ENCODE measurements around the gene CFAP97D1. TPM values are rescaled to one million over a fixed set of nuclear protein-coding genes. Genes with fewer than 3 reads are reported as not detected.
"Not testable (repeated sequence)": the region's sequence is repeated elsewhere in the genome, so short reads cannot be mapped to it uniquely, and the experiment has no call there.

The CFAP97D1 gene
- total and polyA plus RNA-seq, 7 experiments from 2014 or later = not detected

DNA sequence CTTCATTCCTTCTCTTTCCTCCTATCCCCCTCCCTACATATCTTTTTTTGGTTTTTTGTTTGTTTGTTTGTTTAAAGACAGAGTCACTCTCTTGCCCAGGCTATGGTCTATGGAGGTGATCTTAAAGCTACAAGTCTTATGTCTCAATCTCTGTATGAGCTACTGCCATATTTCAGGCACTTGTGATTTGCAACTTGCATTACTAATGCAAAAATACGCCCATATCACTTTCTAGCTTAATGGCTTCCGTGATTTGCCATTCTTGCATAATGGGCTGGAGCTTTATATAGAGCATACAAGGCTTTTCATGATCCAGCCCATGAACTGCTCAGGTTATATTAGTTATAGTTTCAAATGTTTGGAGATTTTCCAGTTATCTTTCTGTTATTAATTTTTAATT is 7.5 kb downstream of the CFAP97D1 start:
- H3K9me3 Mint-ChIP-seq = no peaks in the 10 kb centered on the region
- H3K4me1 Mint-ChIP-seq = peaks cover 0 to 9% (median 4%) of the 10 kb centered on the region in 7 donors
- peaks cover 10 to 33% (median 12%) of the 10 kb centered on the region in 5 donors for H3K27me3 Mint-ChIP-seq
- CTCF ChIA-PET = interaction anchor here (0.6 kb wide), 2 partner anchors 20 to 26 kb away, joined by 4 read pairs; no protein-coding TSS in a partner anchor
- no peaks in the 10 kb centered on the region for H3K4me1 ChIP-seq (ENCODE audit: control insufficient read depth in 2 of 2, insufficient read depth in 2 of 2, low read length in 2 of 2)
- H3K4me3 ChIP-seq (ENCODE audit: low read length) = no peak overlapping the region
- H3K27ac Mint-ChIP-seq = no peak overlapping the region
- no peaks in the 10 kb centered on the region for H3K36me3 Mint-ChIP-seq
- H3K9me3 ChIP-seq (ENCODE audit: control insufficient read depth in 2 of 3, low read length in 3 of 3) = no peaks in the 10 kb centered on the region
- no peaks in the 10 kb centered on the region for H3K27me3 ChIP-seq (ENCODE audit: control insufficient read depth in 2 of 2, insufficient read depth in 2 of 2, low read length in 2 of 2)
- peak; percentile 44 for ATAC-seq
- DNase-seq = no peak
- no peak overlapping the region for H3K27ac ChIP-seq (ENCODE audit: low read depth, low read length)
- no peaks in the 10 kb centered on the region for H3K36me3 ChIP-seq (ENCODE audit: control insufficient read depth in 2 of 3, insufficient read depth in 3 of 3, low read length in 3 of 3)
- H3K4me3 Mint-ChIP-seq = no peak overlapping the region
- intact Hi-C loops (cut with micrococcal nuclease) = no loop called here
- POLR2A ChIA-PET = no interaction called here

DNA sequence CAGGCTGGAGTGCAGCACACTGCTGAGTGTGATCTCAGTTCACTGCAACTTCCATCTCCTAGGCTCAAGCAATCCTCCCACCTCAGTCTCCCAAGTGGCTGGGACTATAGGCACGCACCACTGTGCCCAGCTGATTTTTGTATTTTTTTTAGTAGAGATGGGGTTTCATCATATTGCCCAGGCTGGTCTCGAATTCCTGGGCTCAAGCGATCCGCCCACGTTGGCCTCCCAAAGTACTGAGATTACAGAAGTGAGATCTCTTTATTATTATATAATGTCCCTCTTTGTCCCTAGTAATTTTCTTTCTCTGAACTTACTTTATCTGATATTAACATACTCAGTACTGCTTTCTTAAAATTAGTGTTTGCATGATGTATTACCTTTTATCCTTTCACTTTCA is 8.3 kb downstream of the CFAP97D1 start:
- H3K9me3 Mint-ChIP-seq = peaks cover 0 to 4% (median 0%) of the 10 kb centered on the region in 11 donors
- no peaks in the 10 kb centered on the region for H3K36me3 Mint-ChIP-seq
- Histone ChIP-seq H3K4me3 (ENCODE audit: low read length) (no peak overlapping the region), H3K9me3 (ENCODE audit: control insufficient read depth in 2 of 3, low read length in 3 of 3) (no peaks in the 10 kb centered on the region), H3K27me3 (ENCODE audit: control insufficient read depth in 2 of 2, insufficient read depth in 2 of 2, low read length in 2 of 2) (no peaks in the 10 kb centered on the region), H3K4me1 (ENCODE audit: control insufficient read depth in 2 of 2, insufficient read depth in 2 of 2, low read length in 2 of 2) (no peaks in the 10 kb centered on the region), H3K27ac (ENCODE audit: low read depth, low read length) (no peak overlapping the region), H3K36me3 (ENCODE audit: control insufficient read depth in 2 of 3, insufficient read depth in 3 of 3, low read length in 3 of 3) (no peaks in the 10 kb centered on the region)
- peaks cover 0 to 9% (median 4%) of the 10 kb centered on the region in 7 donors for H3K4me1 Mint-ChIP-seq
- intact Hi-C loops (cut with micrococcal nuclease) = no loop called here
- ChIA-PET CTCF (no interaction called here), POLR2A (no interaction called here)
- no peak overlapping the region for H3K27ac Mint-ChIP-seq
- no peak overlapping the region for H3K4me3 Mint-ChIP-seq
- ATAC-seq (no peak), DNase-seq (no peak)
- peaks cover 5 to 29% (median 11%) of the 10 kb centered on the region in 5 donors for H3K27me3 Mint-ChIP-seq

DNA sequence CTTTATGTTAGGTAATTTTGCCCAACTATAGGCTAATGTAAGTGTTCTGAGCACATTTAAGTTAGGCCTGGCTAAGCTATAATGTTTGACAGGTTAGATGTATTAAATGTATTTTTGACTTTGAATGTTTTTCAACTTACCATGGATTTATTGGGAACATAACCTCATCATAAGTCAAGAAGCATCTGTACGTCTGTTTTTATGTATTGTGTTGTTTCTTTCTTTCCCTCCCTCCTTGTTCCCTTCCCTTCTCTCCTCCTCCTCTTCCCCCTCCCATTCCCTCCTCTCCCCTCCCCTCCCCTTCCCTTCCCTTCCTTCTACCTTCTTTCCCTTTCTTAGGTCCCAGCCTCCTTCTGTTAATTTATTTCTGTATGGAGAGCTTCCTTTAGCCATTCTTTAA is 9.2 kb downstream of the CFAP97D1 start:
- Mint-ChIP-seq H3K4me3 (no peak overlapping the region), H3K36me3 (no peaks in the 10 kb centered on the region), H3K27me3 (peaks cover 6 to 27% (median 8%) of the 10 kb centered on the region in 5 donors), H3K27ac (no peak overlapping the region), H3K4me1 (peaks cover 0 to 9% (median 4%) of the 10 kb centered on the region in 7 donors), H3K9me3 (peaks cover 0 to 7% (median 0%) of the 10 kb centered on the region in 11 donors)
- H3K27me3 ChIP-seq (ENCODE audit: control insufficient read depth in 2 of 2, insufficient read depth in 2 of 2, low read length in 2 of 2) = no peaks in the 10 kb centered on the region
- POLR2A ChIA-PET = no interaction called here
- no peak overlapping the region for H3K27ac ChIP-seq (ENCODE audit: low read depth, low read length)
- H3K36me3 ChIP-seq (ENCODE audit: control insufficient read depth in 2 of 3, insufficient read depth in 3 of 3, low read length in 3 of 3) = no peaks in the 10 kb centered on the region
- ATAC-seq (no peak), DNase-seq (no peak)
- H3K4me1 ChIP-seq (ENCODE audit: control insufficient read depth in 2 of 2, insufficient read depth in 2 of 2, low read length in 2 of 2) = no peaks in the 10 kb centered on the region
- H3K4me3 ChIP-seq (ENCODE audit: low read length) = no peak overlapping the region
- no peaks in the 10 kb centered on the region for H3K9me3 ChIP-seq (ENCODE audit: control insufficient read depth in 2 of 3, low read length in 3 of 3)
- intact Hi-C loops (cut with micrococcal nuclease) = no loop called here
- CTCF ChIA-PET = no interaction called here

- Histone ChIP-seq H3K4me3 (ENCODE audit: low read length) (no peak overlapping the region), H3K36me3 (ENCODE audit: control insufficient read depth in 2 of 3, insufficient read depth in 3 of 3, low read length in 3 of 3) (no peaks in the 10 kb centered on the region), H3K27ac (ENCODE audit: low read depth, low read length) (no peak overlapping the region), H3K27me3 (ENCODE audit: control insufficient read depth in 2 of 2, insufficient read depth in 2 of 2, low read length in 2 of 2) (no peaks in the 10 kb centered on the region), H3K9me3 (ENCODE audit: control insufficient read depth in 2 of 3, low read length in 3 of 3) (no peaks in the 10 kb centered on the region), H3K4me1 (ENCODE audit: control insufficient read depth in 2 of 2, insufficient read depth in 2 of 2, low read length in 2 of 2) (no peaks in the 10 kb centered on the region)
- H3K9me3 Mint-ChIP-seq = peaks cover 0 to 7% (median 0%) of the 10 kb centered on the region in 11 donors
- no peak overlapping the region for H3K4me3 Mint-ChIP-seq
- DNase-seq (no peak), ATAC-seq (no peak)
- POLR2A ChIA-PET = no interaction called here
- CTCF ChIA-PET = no interaction called here
- no peak overlapping the region for H3K27ac Mint-ChIP-seq
- peaks cover 0 to 31% (median 4%) of the 10 kb centered on the region in 5 donors for H3K27me3 Mint-ChIP-seq
- intact Hi-C loops (cut with micrococcal nuclease) = no loop called here
- H3K36me3 Mint-ChIP-seq = no peaks in the 10 kb centered on the region
- peaks cover 0 to 9% (median 4%) of the 10 kb centered on the region in 7 donors for H3K4me1 Mint-ChIP-seq
Observed at GRCh38 chr17:43790311-43790940, 10.2 kb downstream of the CFAP97D1 start.

GRCh38 chr17:43791589-43791988 is 11.4 kb downstream of the CFAP97D1 start:
- ATAC-seq (no peak), DNase-seq (no peak)
- no peak overlapping the region for H3K4me3 ChIP-seq (ENCODE audit: low read length)
- intact Hi-C loops (cut with micrococcal nuclease) = no loop called here
- Mint-ChIP-seq H3K27ac (no peak overlapping the region), H3K27me3 (peaks cover 0 to 38% (median 6%) of the 10 kb centered on the region in 5 donors), H3K4me3 (no peak overlapping the region), H3K9me3 (peaks cover 0 to 7% (median 0%) of the 10 kb centered on the region in 11 donors), H3K4me1 (peaks cover 0 to 9% (median 4%) of the 10 kb centered on the region in 7 donors), H3K36me3 (no peaks in the 10 kb centered on the region)
- no peaks in the 10 kb centered on the region for H3K9me3 ChIP-seq (ENCODE audit: control insufficient read depth in 2 of 3, low read length in 3 of 3)
- no peak overlapping the region for H3K27ac ChIP-seq (ENCODE audit: low read depth, low read length)
- CTCF ChIA-PET = no interaction called here
- POLR2A ChIA-PET = no interaction called here
- H3K36me3 ChIP-seq (ENCODE audit: control insufficient read depth in 2 of 3, insufficient read depth in 3 of 3, low read length in 3 of 3) = no peaks in the 10 kb centered on the region
- no peaks in the 10 kb centered on the region for H3K27me3 ChIP-seq (ENCODE audit: control insufficient read depth in 2 of 2, insufficient read depth in 2 of 2, low read length in 2 of 2)
- no peaks in the 10 kb centered on the region for H3K4me1 ChIP-seq (ENCODE audit: control insufficient read depth in 2 of 2, insufficient read depth in 2 of 2, low read length in 2 of 2)

- CTCF ChIA-PET = interaction anchor here (0.6 kb wide), 1 partner anchor 26 kb away, joined by 3 read pairs; no protein-coding TSS in a partner anchor
- H3K9me3 Mint-ChIP-seq; H3K36me3 Mint-ChIP-seq; intact Hi-C loops (cut with micrococcal nuclease); H3K4me1 Mint-ChIP-seq; H3K27ac ChIP-seq (ENCODE audit: low read depth, low read length); H3K9me3 ChIP-seq (ENCODE audit: control insufficient read depth in 2 of 3, low read length in 3 of 3); ATAC-seq; H3K4me1 ChIP-seq (ENCODE audit: control insufficient read depth in 2 of 2, insufficient read depth in 2 of 2, low read length in 2 of 2); H3K27ac Mint-ChIP-seq; H3K4me3 Mint-ChIP-seq; H3K4me3 ChIP-seq (ENCODE audit: low read length); H3K36me3 ChIP-seq (ENCODE audit: control insufficient read depth in 2 of 3, insufficient read depth in 3 of 3, low read length in 3 of 3); POLR2A ChIA-PET; DNase-seq; H3K27me3 ChIP-seq (ENCODE audit: control insufficient read depth in 2 of 2, insufficient read depth in 2 of 2, low read length in 2 of 2): not testable (repeated sequence)
- H3K27me3 Mint-ChIP-seq = peaks cover 6 to 39% (median 9%) of the 10 kb centered on the region in 5 donors
Observed at GRCh38 chr17:43792668-43793067, 12.4 kb downstream of the CFAP97D1 start.

DNA sequence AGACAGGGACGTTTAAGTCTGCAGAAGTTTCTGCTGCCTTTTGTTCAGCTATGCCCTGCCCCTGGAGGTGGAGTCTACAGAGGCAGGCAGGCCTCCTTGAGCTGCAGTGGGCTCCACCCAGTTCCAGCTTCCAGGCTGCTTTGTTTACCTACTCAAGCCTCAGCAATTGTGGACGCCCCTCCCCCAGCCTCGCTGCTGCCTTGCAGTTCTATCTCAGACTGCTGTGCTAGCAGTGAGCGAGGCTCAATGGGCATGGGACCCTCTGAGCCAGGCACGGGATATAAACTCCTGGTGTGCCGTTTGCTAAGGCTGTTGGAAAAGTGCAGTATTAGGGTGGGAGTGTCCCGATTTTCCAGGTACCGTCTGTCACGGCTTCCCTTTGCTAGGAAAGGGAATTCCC is 17.8 kb downstream of the CFAP97D1 start:
- peaks cover 6 to 47% (median 13%) of the 10 kb centered on the region in 5 donors for H3K27me3 Mint-ChIP-seq
- H3K27me3 ChIP-seq (ENCODE audit: control insufficient read depth in 2 of 2, insufficient read depth in 2 of 2, low read length in 2 of 2); H3K27ac ChIP-seq (ENCODE audit: low read depth, low read length); H3K4me3 Mint-ChIP-seq; ATAC-seq; POLR2A ChIA-PET; DNase-seq; CTCF ChIA-PET; H3K36me3 Mint-ChIP-seq; H3K9me3 ChIP-seq (ENCODE audit: control insufficient read depth in 2 of 3, low read length in 3 of 3); H3K4me1 Mint-ChIP-seq; H3K36me3 ChIP-seq (ENCODE audit: control insufficient read depth in 2 of 3, insufficient read depth in 3 of 3, low read length in 3 of 3); H3K4me1 ChIP-seq (ENCODE audit: control insufficient read depth in 2 of 2, insufficient read depth in 2 of 2, low read length in 2 of 2); H3K4me3 ChIP-seq (ENCODE audit: low read length); H3K9me3 Mint-ChIP-seq; intact Hi-C loops (cut with micrococcal nuclease); H3K27ac Mint-ChIP-seq: not testable (repeated sequence)
